ENCODE results near the gene MAPKAPK2.

Gene MAPKAPK2

DNA sequence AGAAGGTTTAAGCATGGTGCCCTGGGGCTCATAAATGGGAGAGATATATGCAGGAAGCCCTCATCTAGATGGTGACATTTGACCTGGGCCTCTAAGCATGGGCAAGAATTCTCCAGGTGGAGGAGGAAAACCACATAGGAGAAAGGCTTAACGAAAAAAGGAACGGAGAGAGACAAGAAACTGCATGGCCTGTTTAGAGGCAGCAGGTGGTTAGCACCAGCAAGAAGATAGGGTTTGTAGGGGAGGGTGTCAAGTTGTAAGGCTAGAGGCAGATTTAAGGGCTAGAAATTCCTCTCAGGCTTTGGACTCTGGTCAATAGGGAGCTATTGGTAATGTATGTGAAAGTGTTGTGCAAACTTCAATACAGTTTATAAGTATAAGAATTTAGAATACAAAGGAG is 8.2 kb upstream of the MAPKAPK2 start:
- peaks cover 33% of the 10 kb centered on the region for H3K4me1 ChIP-seq (ENCODE audit: control insufficient read depth, insufficient read depth, low read length)

DNA sequence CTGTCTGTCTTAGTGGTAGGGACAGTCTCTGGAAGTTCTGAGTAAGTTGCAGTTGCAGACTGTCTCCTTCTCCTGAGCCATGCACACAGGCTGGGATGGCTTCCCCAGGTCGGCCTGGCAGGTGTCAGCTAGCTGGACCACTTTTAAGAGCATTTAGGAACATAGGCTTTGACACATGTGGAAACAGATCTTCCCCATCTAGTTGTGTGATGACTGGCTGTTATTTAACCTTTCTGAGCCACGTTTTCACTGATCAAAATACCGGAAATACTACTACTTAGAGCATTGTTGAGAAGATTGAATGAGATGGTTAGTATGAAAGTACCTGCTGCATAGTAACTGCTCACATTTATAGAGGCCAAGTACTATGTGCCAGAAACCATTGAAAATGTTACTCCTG is 6.2 kb upstream of the MAPKAPK2 start:
- no peak overlapping the region for H3K4me3 ChIP-seq (ENCODE audit: low read length)
- H3K36me3 ChIP-seq (ENCODE audit: control insufficient read depth, insufficient read depth, low read length) = no peaks in the 10 kb centered on the region
- H3K9ac ChIP-seq (ENCODE audit: low read length) = no peak overlapping the region
- H3K4me1 ChIP-seq (ENCODE audit: control insufficient read depth, insufficient read depth, low read length) = peaks cover 18% of the 10 kb centered on the region
- H3K9me3 ChIP-seq (ENCODE audit: control insufficient read depth, low read length) = no peaks in the 10 kb centered on the region
- no peaks in the 10 kb centered on the region for H3K27me3 ChIP-seq (ENCODE audit: control insufficient read depth, insufficient read depth, low read length)

More for the DNA sequence above, 8.2 kb upstream of the MAPKAPK2 start:
- Histone ChIP-seq H3K27me3 (ENCODE audit: control insufficient read depth, insufficient read depth, low read length) (no peaks in the 10 kb centered on the region), H3K9ac (ENCODE audit: low read length) (no peak overlapping the region), H3K36me3 (ENCODE audit: control insufficient read depth, insufficient read depth, low read length) (no peaks in the 10 kb centered on the region), H3K4me3 (ENCODE audit: low read length) (no peak overlapping the region), H3K9me3 (ENCODE audit: control insufficient read depth, low read length) (no peaks in the 10 kb centered on the region)

DNA sequence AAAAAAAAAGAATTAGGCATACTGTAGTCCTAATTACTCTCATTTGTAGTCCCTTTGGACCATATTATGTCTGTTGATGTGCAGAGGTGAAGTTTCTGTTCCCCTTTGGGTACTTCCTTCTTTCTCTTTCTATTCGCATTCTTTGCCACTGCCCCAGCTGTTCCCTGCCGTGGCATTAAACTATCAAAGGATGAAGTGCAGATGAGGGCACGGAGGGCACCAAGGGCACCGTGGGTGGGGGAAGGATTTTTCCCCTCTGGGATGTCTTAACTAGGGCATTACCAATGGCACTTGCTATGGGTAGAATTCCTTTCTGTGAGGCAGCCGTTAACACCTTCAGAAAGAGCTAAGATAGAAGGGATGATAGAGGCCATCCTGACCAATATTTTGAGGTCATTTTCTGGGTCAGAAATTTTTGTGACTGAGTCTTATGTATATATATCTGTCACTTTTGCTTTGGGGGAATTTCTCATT is 4.9 kb upstream of the MAPKAPK2 start:
- Histone ChIP-seq H3K27me3 (ENCODE audit: control insufficient read depth, insufficient read depth, low read length) (no peaks in the 10 kb centered on the region), H3K36me3 (ENCODE audit: control insufficient read depth, insufficient read depth, low read length) (no peaks in the 10 kb centered on the region), H3K4me3 (ENCODE audit: low read length) (no peak overlapping the region)

DNA sequence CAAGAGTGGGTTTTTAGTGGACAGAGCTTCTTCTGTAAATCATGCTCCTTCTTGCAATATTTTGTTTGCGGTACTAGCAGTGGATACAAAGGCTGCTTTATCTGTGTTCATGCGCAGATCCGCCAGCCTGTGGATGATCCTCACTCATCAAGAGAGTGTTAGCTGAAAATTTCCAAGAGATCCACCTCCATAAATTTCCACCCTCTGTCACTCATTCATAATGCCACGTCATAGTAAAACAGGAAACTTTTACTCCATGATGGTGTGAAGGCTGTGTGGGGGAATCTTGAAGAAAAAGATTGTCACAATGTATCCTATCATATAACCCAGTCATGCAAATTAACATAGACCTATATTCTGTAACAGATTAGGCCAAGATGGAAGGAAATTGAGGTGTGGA is 4.4 kb upstream of the MAPKAPK2 start:
- Histone ChIP-seq H3K4me1 (ENCODE audit: control insufficient read depth, insufficient read depth, low read length) (peaks cover 11% of the 10 kb centered on the region), H3K9ac (ENCODE audit: low read length) (no peak overlapping the region), H3K9me3 (ENCODE audit: control insufficient read depth, low read length) (no peaks in the 10 kb centered on the region), H3K36me3 (ENCODE audit: control insufficient read depth, insufficient read depth, low read length) (no peaks in the 10 kb centered on the region), H3K27me3 (ENCODE audit: control insufficient read depth, insufficient read depth, low read length) (no peaks in the 10 kb centered on the region), H3K4me3 (ENCODE audit: low read length) (no peak overlapping the region)

More for the DNA sequence above, 4.9 kb upstream of the MAPKAPK2 start:
- no peaks in the 10 kb centered on the region for H3K9me3 ChIP-seq (ENCODE audit: control insufficient read depth, low read length)
- peaks cover 16% of the 10 kb centered on the region for H3K4me1 ChIP-seq (ENCODE audit: control insufficient read depth, insufficient read depth, low read length)
- H3K9ac ChIP-seq (ENCODE audit: low read length) = no peak overlapping the region

DNA sequence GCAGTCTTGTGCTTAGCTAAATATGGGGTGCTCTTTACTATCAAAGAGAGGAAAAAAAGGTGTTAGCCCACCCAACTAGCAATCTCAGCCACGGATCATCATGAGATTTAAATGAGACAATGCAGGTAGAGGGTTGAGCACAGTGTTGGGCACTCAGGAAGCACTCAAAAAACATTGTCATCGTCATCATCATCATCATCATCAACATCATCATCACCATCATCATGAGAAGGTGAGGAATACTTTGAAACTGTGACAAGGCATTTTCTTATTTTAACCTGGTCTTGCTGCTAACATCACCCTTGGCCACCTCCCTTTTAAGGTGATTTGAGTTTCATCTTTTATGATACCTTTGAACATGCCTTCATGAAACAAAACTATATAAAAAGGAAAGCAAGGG is 3.3 kb upstream of the MAPKAPK2 start:
- H3K4me3 ChIP-seq (ENCODE audit: low read length) = no peak overlapping the region
- H3K36me3 ChIP-seq (ENCODE audit: control insufficient read depth, insufficient read depth, low read length) = no peaks in the 10 kb centered on the region
- H3K27me3 ChIP-seq (ENCODE audit: control insufficient read depth, insufficient read depth, low read length) = no peaks in the 10 kb centered on the region
- H3K4me1 ChIP-seq (ENCODE audit: control insufficient read depth, insufficient read depth, low read length) = peaks cover 10% of the 10 kb centered on the region
- H3K9ac ChIP-seq (ENCODE audit: low read length) = no peak overlapping the region
- H3K9me3 ChIP-seq (ENCODE audit: control insufficient read depth, low read length) = no peaks in the 10 kb centered on the region

DNA sequence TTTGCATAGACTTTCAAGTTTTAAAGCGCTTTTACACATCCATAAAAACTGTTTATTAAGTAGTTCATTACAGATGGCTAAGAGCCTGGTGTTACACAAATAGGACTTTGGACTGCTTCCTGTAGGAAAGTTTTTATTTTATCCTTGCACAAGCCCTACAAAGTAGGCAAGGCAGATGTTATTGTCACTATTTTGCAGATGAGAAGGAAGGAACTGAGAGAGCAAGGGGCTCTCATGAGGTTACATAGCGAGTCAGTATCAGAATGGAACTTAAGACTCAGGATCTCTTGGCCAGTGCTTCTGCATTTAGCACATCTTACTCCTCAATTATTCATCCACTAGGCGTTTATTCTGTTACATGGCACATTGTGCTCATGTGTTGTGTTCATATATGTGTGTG is 2.6 kb upstream of the MAPKAPK2 start:
- no peaks in the 10 kb centered on the region for H3K9me3 ChIP-seq (ENCODE audit: control insufficient read depth, low read length)
- no peak overlapping the region for H3K9ac ChIP-seq (ENCODE audit: low read length)
- no peak overlapping the region for H3K4me3 ChIP-seq (ENCODE audit: low read length)
- peaks cover 10% of the 10 kb centered on the region for H3K4me1 ChIP-seq (ENCODE audit: control insufficient read depth, insufficient read depth, low read length)
- no peaks in the 10 kb centered on the region for H3K36me3 ChIP-seq (ENCODE audit: control insufficient read depth, insufficient read depth, low read length)
- no peaks in the 10 kb centered on the region for H3K27me3 ChIP-seq (ENCODE audit: control insufficient read depth, insufficient read depth, low read length)

DNA sequence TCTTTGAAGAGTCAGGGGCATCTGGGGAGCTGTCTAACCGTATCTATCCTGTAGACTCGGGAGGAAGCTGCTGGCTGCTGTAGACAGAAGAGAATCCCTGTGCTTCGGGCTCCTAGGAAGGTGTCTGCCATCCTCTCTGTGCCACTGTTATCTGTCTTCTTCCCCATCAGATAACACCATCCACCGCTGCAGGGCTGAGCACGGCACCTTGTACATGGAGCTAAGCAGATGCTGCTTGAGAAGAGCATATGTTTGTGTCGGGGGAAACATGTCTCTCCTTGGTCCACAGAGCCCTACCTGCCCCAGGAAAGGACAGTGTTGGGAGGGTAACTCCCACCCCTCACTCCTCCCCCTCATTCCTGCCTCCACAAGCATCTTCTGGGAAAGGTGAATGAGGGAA is 1.4 kb upstream of the MAPKAPK2 start:
- H3K9ac ChIP-seq (ENCODE audit: low read length) = no peak overlapping the region
- H3K4me3 ChIP-seq (ENCODE audit: low read length) = no peak overlapping the region
- no peaks in the 10 kb centered on the region for H3K27me3 ChIP-seq (ENCODE audit: control insufficient read depth, insufficient read depth, low read length)
- H3K4me1 ChIP-seq (ENCODE audit: control insufficient read depth, insufficient read depth, low read length) = peaks cover 19% of the 10 kb centered on the region
- no peaks in the 10 kb centered on the region for H3K9me3 ChIP-seq (ENCODE audit: control insufficient read depth, low read length)
- H3K36me3 ChIP-seq (ENCODE audit: control insufficient read depth, insufficient read depth, low read length) = no peaks in the 10 kb centered on the region

DNA sequence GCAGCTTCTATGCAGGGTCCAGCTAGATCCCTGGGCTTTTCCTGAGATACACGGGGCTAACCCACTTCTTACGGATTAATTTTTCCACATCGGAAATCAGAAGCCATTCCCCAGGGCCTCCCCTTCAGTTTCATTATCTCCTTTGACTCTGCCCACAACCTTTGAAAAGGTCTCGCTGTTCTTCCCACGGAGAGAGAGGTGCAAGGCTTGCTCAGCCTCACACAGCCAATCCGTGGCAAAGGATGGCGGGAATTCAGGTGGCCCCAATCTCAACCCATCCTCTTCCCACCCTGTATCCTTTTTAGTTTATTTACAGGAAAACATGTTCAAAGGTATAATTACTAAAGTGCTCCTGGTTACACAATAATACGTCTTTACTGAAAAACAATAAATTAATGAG is 702 bp upstream of the MAPKAPK2 start:
- Histone ChIP-seq H3K9ac (ENCODE audit: low read length) (no peak overlapping the region), H3K4me1 (ENCODE audit: control insufficient read depth, insufficient read depth, low read length) (peaks cover 26% of the 10 kb centered on the region), H3K36me3 (ENCODE audit: control insufficient read depth, insufficient read depth, low read length) (no peaks in the 10 kb centered on the region), H3K9me3 (ENCODE audit: control insufficient read depth, low read length) (no peaks in the 10 kb centered on the region), H3K4me3 (ENCODE audit: low read length) (no peak overlapping the region), H3K27me3 (ENCODE audit: control insufficient read depth, insufficient read depth, low read length) (no peaks in the 10 kb centered on the region)

DNA sequence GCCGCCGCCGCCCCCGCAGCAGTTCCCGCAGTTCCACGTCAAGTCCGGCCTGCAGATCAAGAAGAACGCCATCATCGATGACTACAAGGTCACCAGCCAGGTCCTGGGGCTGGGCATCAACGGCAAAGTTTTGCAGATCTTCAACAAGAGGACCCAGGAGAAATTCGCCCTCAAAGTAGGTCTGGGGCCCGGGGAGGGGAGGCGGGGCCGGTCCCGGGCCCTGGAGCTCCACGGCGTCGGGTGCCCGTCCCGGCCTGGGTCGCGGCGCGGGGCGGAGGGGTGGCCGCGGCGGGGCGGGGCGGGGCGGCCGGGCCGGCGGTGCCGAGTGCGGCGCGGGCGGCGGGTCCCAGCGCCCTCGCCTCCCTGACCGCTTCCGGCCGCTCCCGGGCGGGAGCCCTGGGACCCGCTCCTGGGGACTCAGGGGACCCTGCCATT is 646 bp downstream of the MAPKAPK2 start:
- no peaks in the 10 kb centered on the region for H3K36me3 ChIP-seq (ENCODE audit: control insufficient read depth, insufficient read depth, low read length)
- H3K9me3 ChIP-seq (ENCODE audit: control insufficient read depth, low read length) = no peaks in the 10 kb centered on the region
- H3K4me1 ChIP-seq (ENCODE audit: control insufficient read depth, insufficient read depth, low read length) = peaks cover 36% of the 10 kb centered on the region
- H3K27me3 ChIP-seq (ENCODE audit: control insufficient read depth, insufficient read depth, low read length) = no peaks in the 10 kb centered on the region
- peak overlapping the region; percentile 62 for H3K4me3 ChIP-seq (ENCODE audit: low read length)
- peak overlapping the region; percentile 92 for H3K9ac ChIP-seq (ENCODE audit: low read length)

DNA sequence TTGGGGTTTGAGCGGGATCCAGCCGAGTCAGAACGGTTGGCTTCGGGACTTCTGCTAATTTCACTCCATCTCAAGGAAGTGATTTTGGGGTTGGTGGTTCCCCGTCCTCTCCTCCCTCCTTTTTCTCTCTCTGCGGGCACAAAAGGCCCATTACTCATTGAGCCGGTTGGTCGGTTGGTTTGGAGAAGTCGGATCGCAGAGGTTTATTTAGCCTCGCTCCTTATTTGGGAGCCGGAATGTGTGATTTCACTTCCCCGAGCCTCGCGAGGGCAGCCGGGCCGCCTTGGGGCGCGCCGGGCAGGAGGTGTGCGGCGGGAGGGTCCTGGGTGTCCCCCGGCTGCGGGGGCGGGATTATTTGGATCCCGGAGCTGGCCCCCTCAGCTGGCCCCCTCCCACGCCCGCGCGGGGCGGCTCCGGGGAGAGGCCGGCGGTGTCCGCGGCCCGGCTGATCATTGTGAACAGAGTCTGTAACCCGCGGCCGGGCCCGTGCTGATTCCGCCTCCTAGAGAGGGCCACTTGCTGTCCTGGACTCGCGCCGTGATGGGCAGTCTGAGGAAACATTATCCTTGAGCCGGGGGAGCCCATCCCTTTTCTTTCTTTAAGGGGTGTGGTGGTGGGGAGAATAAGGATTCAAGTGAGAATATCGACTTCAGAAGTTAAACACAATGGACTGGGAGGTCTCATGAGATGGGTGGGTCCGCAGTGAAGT is 1.2 kb downstream of the MAPKAPK2 start:
- Histone ChIP-seq H3K9ac (ENCODE audit: low read length) (peak overlapping the region; percentile 92), H3K4me1 (ENCODE audit: control insufficient read depth, insufficient read depth, low read length) (peaks cover 41% of the 10 kb centered on the region), H3K36me3 (ENCODE audit: control insufficient read depth, insufficient read depth, low read length) (no peaks in the 10 kb centered on the region), H3K9me3 (ENCODE audit: control insufficient read depth, low read length) (no peaks in the 10 kb centered on the region), H3K4me3 (ENCODE audit: low read length) (peak overlapping the region; percentile 62), H3K27me3 (ENCODE audit: control insufficient read depth, insufficient read depth, low read length) (no peaks in the 10 kb centered on the region)

DNA sequence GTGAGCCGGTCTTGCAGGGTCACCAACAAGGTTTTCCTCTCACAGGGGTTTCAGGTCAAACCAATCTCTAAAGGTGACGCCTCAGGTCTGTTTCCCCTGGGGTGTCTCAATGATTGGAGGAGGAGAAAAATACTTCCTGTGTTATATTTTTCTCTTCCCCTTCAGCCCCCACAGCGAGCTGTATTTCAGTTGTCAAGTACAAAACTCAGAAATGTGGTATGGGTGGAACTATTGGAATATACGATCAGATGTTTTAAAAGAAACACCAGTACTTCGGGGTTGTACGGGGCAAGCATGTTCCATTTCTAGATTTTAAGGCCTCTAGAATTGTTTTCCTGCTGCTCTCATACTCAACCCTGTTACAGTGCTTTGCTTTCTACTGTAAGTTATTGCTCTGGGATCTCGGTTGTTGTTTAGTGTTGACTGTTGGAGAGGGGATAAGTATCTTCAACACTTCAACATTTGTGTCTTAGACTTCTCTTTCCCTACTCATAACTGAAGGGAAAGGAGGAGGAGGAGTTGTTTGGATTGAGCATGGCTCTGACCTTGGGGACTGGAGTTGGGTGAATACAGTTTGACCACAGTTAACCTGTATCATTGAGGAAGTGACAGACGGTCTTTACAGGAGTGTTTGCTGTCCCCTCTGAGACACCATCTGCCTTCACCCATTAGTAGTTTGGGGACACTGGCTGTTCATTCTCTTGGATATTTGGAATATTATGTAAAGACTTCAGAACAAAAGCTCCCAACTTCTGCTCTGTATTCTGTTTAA is 2.0 kb downstream of the MAPKAPK2 start:
- peaks cover 45% of the 10 kb centered on the region for H3K4me1 ChIP-seq (ENCODE audit: control insufficient read depth, insufficient read depth, low read length)
- H3K4me3 ChIP-seq (ENCODE audit: low read length) = peak overlapping the region; percentile 62
- H3K9ac ChIP-seq (ENCODE audit: low read length) = peak overlapping the region; percentile 92
- no peaks in the 10 kb centered on the region for H3K27me3 ChIP-seq (ENCODE audit: control insufficient read depth, insufficient read depth, low read length)
- H3K36me3 ChIP-seq (ENCODE audit: control insufficient read depth, insufficient read depth, low read length) = no peaks in the 10 kb centered on the region
- no peaks in the 10 kb centered on the region for H3K9me3 ChIP-seq (ENCODE audit: control insufficient read depth, low read length)

DNA sequence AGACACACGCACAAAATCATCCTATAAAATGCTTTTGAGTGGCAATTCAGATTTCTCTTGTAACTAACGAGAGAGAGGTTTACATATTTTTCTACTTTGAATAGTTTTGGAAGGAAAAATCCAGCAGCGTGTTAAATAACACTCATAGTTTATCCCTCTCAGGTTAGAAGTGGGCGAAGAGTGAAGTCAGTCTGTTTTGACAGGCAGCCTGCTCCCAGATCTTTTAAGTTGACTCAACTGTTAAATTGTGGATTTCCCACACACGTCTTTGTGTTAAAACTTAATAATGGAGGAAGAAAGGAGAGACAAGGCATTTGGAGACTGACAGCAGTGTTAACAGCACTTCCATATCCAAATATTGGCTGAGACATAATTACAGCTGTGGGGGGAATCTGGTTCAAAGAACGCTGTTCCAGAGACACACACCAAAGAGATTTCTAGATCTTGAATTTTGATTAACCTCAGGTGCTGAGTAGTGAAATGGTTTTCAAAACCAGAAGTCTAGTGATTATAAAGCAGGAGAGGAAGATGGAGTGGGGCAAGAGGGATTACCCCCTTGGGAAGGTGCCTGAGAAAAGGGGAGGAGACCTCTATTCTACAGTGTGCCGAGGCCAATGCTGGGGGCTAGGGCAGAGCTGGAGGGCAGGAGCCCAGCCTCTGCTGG is 2.7 kb downstream of the MAPKAPK2 start:
- Histone ChIP-seq H3K4me3 (ENCODE audit: low read length) (no peak overlapping the region), H3K4me1 (ENCODE audit: control insufficient read depth, insufficient read depth, low read length) (peaks cover 49% of the 10 kb centered on the region)

More for the DNA sequence above, 2.7 kb downstream of the MAPKAPK2 start:
- no peaks in the 10 kb centered on the region for H3K9me3 ChIP-seq (ENCODE audit: control insufficient read depth, low read length)
- no peaks in the 10 kb centered on the region for H3K36me3 ChIP-seq (ENCODE audit: control insufficient read depth, insufficient read depth, low read length)
- H3K27me3 ChIP-seq (ENCODE audit: control insufficient read depth, insufficient read depth, low read length) = no peaks in the 10 kb centered on the region
- H3K9ac ChIP-seq (ENCODE audit: low read length) = no peak overlapping the region
